Measurements from ENCODE around the gene KAT8. TPM values are rescaled to one million over a fixed set of nuclear protein-coding genes. Genes with fewer than 3 reads are reported as not detected.

The KAT8 gene
- total and polyA plus RNA-seq, 9 of the 15 experiments (the other 6 are each of a cell fraction or from before 2014, with no cell fraction given) = 10.0 to 98.5 (median 76.4) TPM

- no peak for TF ChIP-seq POLR2AphosphoS5 (IDR thresholded peaks at IDR 0.05; ENCODE audit: control insufficient read depth, insufficient read depth, low read depth, low read length)
- no peak for TF ChIP-seq SIN3B (IDR thresholded peaks at IDR 0.05; ENCODE audit: low read depth)
- TF ChIP-seq ZBTB8A (IDR thresholded peaks at IDR 0.05; ENCODE audit: partially characterized antibody) = no peak
- TF ChIP-seq CBX2 (IDR thresholded peaks at IDR 0.05; ENCODE audit: insufficient read depth, low read length, poor library complexity, severe bottlenecking) = no peak
- no peak for TF ChIP-seq MBD2 (IDR thresholded peaks at IDR 0.05; ENCODE audit: borderline replicate concordance, low read depth)
- TF ChIP-seq TGIF2 (CRISPR knock-in tag; IDR thresholded peaks at IDR 0.05) = no peak
- TF ChIP-seq THRAP3 (IDR thresholded peaks at IDR 0.05; ENCODE audit: borderline replicate concordance) = no peak
- TF ChIP-seq KLF13 (tag; IDR thresholded peaks at IDR 0.05; ENCODE audit: borderline replicate concordance, low read depth) = 0 out of 2 replicates have a peak, but pooled peaks have one; percentile 54
- no peak for TF ChIP-seq EZH2 (IDR thresholded peaks at IDR 0.05; ENCODE audit: borderline replicate concordance, low read depth, low read length)
- TF ChIP-seq ZFP36 (IDR thresholded peaks at IDR 0.05; ENCODE audit: low read depth, low read length, partially characterized antibody) = peak; percentile 68
- TF ChIP-seq XRCC5 (IDR thresholded peaks at IDR 0.05; ENCODE audit: low read depth, low read length) = 0 out of 2 replicates have a peak, but pooled peaks have one; percentile 40
- TF ChIP-seq ZNF609 (CRISPR knock-in tag; IDR thresholded peaks at IDR 0.05; ENCODE audit: borderline replicate concordance) = no peak
- no peak for TF ChIP-seq TRIM28 (IDR thresholded peaks at IDR 0.05)
- TF ChIP-seq ZMIZ1 (IDR thresholded peaks at IDR 0.05; ENCODE audit: low read depth in 2 of 2, low read length in 2 of 2) = 0 out of 4 replicates have a peak, but pooled peaks of 1 of the 2 experiments have one; percentile 39
- no peak for TF ChIP-seq FOXO4 (CRISPR knock-in tag; IDR thresholded peaks at IDR 0.05)
- TF ChIP-seq RAD51 (IDR thresholded peaks at IDR 0.05; ENCODE audit: borderline replicate concordance, low read depth) = peak; percentile 67
These were observed 11.7 kb upstream of the KAT8 start (continued) for GRCh38 chr16:31105677-31106213.
